Heart left ventricle (tissue), 13 donors: ENCODE measurements around the gene CHST9.
"Not testable (repeated sequence)": the region's sequence is repeated elsewhere in the genome, so short reads cannot be mapped to it uniquely, and the experiment has no call there.

Experiments used
- POLR2A ChIP-seq, 2 donors: fragments of 450-650 bp; IDR thresholded peaks; one replicate each; pipeline ENCODE4 v1.6.1; 2017; ENCODE audit warnings: antibody characterized with exemption in 2 of 2, mild to moderate bottlenecking in 2 of 2, moderate library complexity in 2 of 2
- TF ChIP-seq, protein P1 (sequence below), 12 donors: fragments of 200-600 bp; sonication (generic) in 4 of 12; IDR thresholded peaks; one replicate each; pipeline versions ENCODE4 v1.5.0 to v1.8.0; 2018 to 2022; ENCODE audit warnings: antibody characterized with exemption in 12 of 12, mild to moderate bottlenecking in 5 of 12
- donor health status: ischemic (EF 13 %, LVEDD 7.1; RV severe dilation, severe dysfunction).
- donor health status: DM: no; HTN: yes; CAD: no.
- donor health status: DM: no; HTN: no; CAD: no.
- donor health status: ischemic (EF 25% LVEDD 6.9; RV normal size, moderate dysfunction).
- donor health status: ischemic (EF 25% LVEDD 5.7; RV mildly dilated, moderate dysfunction).
- donor health status: ischemic (EF 35%, LVEDD 5.7; RV mildly dilated, moderate dysfunction).
- donor health status: nonischemic (EF 11% LVEDD 7.7; RV severe dilation, severe dysfunction).
- donor health status: DM: yes; HTN: yes; CAD: no.
- donor health status: PGD.
- donor health status: ischemic (EF 29% LVEDD 5.4; RV normal size, mild dysfunction).
- donor health status: nonischemic (EF 23%, LVEDD 6.1; RV moderate dilation, normal function).

DNA sequence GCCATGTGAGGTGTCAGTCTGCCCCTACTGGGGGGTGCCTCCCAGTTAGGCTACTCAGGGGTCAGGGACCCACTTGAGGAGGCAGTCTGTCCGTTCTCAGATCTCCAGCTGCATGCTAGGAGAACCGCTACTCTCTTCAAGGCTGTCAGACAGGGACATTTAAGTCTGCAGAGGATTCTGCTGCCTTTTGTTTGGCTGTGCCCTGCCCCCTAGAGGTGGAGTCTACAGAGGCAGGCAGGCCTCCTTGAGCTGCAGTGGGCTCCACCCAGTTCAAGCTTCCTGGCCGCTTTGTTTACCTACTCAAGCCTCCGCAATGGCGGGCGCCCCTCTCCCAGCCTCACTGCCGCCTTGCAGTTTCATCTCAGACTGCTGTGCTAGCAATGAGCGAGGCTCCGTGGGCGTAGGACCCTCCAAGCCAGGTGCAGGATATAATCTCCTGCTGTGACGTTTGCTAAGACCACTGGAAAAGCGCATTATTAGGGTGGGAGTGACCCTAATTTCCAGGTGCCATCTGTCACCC, 21.9 kb downstream of the CHST9 start:
- TF ChIP-seq, protein P1, sequence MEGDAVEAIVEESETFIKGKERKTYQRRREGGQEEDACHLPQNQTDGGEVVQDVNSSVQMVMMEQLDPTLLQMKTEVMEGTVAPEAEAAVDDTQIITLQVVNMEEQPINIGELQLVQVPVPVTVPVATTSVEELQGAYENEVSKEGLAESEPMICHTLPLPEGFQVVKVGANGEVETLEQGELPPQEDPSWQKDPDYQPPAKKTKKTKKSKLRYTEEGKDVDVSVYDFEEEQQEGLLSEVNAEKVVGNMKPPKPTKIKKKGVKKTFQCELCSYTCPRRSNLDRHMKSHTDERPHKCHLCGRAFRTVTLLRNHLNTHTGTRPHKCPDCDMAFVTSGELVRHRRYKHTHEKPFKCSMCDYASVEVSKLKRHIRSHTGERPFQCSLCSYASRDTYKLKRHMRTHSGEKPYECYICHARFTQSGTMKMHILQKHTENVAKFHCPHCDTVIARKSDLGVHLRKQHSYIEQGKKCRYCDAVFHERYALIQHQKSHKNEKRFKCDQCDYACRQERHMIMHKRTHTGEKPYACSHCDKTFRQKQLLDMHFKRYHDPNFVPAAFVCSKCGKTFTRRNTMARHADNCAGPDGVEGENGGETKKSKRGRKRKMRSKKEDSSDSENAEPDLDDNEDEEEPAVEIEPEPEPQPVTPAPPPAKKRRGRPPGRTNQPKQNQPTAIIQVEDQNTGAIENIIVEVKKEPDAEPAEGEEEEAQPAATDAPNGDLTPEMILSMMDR (IDR thresholded peaks at IDR 0.05) = peak in 1 of 12 donors; percentile 9
- TF ChIP-seq POLR2A (IDR thresholded peaks at IDR 0.05) = not testable (repeated sequence)
